ENCODE measurements around the gene TUBB8B.
"Not testable (repeated sequence)": the region's sequence is repeated elsewhere in the genome, so short reads cannot be mapped to it uniquely, and the experiment has no call there.

The TUBB8B gene

DNA sequence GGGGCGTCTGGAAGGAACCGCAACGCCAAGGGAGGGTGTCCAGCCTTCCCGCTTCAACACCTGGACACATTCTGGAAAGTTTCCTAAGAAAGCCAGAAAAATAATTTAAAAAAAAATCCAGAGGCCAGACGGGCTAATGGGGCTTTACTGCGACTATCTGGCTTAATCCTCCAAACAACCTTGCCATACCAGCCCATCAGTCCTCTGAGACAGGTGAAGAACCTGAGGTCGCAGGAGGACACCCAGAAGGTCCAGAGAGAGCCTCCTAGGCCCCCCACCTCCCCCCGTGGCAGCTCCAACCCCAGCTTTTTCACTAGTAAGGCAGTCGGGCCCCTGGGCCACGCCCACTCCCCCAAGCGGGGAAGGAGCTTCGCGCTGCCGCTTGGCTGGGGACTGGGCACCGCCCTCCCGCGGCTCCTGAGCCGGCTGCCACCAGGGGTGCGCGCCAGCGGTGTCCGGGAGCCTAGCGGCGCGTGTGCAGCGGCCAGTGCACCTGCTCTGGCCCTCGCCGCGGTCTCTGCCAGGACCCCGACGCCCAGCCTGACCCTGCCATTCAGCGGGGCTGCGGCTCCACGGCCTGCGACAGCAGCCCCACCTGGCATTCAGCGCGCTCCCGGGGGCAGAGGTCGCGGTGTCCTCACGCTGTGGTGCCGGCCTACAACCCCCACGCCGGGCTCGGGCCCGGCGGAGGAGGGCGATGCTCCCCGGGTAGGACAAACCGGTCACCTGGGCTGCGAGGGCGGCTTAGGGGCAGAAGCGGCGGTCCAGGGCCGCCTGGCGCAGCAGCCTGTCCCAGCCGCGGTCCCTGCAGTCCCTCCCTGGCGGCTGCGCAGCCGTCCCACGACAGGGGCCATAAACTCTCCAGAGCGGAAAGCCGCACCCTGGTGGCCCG is 37.8 kb downstream of the TUBB8B start:
- DNase-seq = not testable (repeated sequence)

DNA sequence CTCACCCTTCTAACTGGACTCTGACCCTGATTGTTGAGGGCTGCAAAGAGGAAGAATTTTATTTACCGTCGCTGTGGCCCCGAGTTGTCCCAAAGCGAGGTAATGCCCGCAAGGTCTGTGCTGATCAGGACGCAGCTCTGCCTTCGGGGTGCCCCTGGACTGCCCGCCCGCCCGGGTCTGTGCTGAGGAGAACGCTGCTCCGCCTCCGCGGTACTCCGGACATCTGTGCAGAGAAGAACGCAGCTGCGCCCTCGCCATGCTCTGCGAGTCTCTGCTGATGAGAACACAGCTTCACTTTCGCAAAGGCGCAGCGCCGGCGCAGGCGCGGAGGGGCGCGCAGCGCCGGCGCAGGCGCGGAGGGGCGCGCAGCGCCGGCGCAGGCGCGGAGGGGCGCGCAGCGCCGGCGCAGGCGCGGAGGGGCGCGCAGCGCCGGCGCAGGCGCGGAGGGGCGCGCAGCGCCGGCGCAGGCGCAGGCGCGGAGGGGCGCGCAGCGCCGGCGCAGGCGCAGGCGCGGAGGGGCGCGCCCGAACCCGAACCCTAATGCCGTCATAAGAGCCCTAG is 38.7 kb downstream of the TUBB8B start:
- not testable (repeated sequence) for DNase-seq

DNA sequence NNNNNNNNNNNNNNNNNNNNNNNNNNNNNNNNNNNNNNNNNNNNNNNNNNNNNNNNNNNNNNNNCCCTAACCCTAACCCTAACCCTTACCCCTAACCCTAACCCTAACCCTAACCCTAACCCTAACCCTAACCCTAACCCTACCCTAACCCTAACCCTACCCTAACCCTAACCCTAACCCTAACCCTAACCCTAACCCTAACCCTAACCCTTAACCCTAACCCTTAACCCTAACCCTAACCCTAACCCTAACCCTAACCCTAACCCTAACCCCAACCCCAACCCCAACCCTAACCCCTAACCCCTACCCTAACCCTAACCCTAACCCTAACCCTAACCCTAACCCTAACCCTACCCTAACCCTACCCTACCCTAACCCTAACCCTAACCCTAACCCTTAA is 39.5 kb downstream of the TUBB8B start:
- DNase-seq = not testable (repeated sequence)

Measured in NCI-H774 (cell line).